H9 (cell line): ENCODE measurements around the gene CFAP65. TPM values are rescaled to one million over a fixed set of nuclear protein-coding genes. Genes with fewer than 3 reads are reported as not detected.

Source experiments
- DNase-seq: peaks from one replicate; pipeline ENCODE4 v3.0.0-alpha.2; 2017
- H2AFZ ChIP-seq: one replicate; pipeline ENCODE4 v1.6.1; 2013; ENCODE audit warnings: mild to moderate bottlenecking, low read length, control low read depth, moderate library complexity
- H2AK5ac ChIP-seq: 2 replicates; pipeline ENCODE4 v1.6.1; 2013; ENCODE audit warnings: low read length, control low read depth, mixed read lengths; ENCODE audit not compliant: insufficient read length
- H2BK120ac ChIP-seq: one replicate; pipeline ENCODE4 v1.6.1; 2013; ENCODE audit warnings: low read depth, mild to moderate bottlenecking, low read length, control low read depth, inconsistent platforms; ENCODE audit not compliant: poor library complexity, severe bottlenecking
- H2BK12ac ChIP-seq: 2 replicates; pipeline ENCODE4 v1.6.1; 2013; ENCODE audit warnings: low read length, control low read depth, mixed read lengths, low read depth; ENCODE audit not compliant: insufficient read length
- H2BK15ac ChIP-seq: 2 replicates; pipeline ENCODE4 v1.6.1; 2013; ENCODE audit warnings: low read depth, low read length, control low read depth
- H2BK20ac ChIP-seq: one replicate; pipeline ENCODE4 v1.6.1; 2013; ENCODE audit warnings: low read depth, mild to moderate bottlenecking, low read length, control low read depth, inconsistent platforms; ENCODE audit not compliant: poor library complexity, severe bottlenecking
- H2BK5ac ChIP-seq: 2 replicates; pipeline ENCODE4 v1.6.1; 2013; ENCODE audit warnings: low read length, control low read depth, mixed read lengths; ENCODE audit not compliant: insufficient read length
- H3K14ac ChIP-seq: 2 replicates; pipeline ENCODE4 v1.6.1; 2013; ENCODE audit warnings: low read length, control low read depth; ENCODE audit not compliant: insufficient read depth
- H3K18ac ChIP-seq: 2 replicates; pipeline ENCODE4 v1.6.1; 2013; ENCODE audit warnings: low read depth, mild to moderate bottlenecking, mixed read lengths, low read length, control low read depth; ENCODE audit not compliant: insufficient read length
- H3K23ac ChIP-seq: 2 replicates; pipeline ENCODE4 v1.6.1; 2013; ENCODE audit warnings: low read length, control low read depth, mixed read lengths, low read depth; ENCODE audit not compliant: insufficient read length
- H3K23me2 ChIP-seq: 2 replicates; pipeline ENCODE4 v1.6.1; 2013; ENCODE audit warnings: low read depth, mild to moderate bottlenecking, mixed read lengths, low read length, control low read depth; ENCODE audit not compliant: insufficient read length, poor library complexity, severe bottlenecking
- H3K27ac ChIP-seq: 2 replicates; pipeline ENCODE4 v1.5.1; 2013; ENCODE audit warnings: low read length, control low read depth, mixed read lengths, low read depth; ENCODE audit not compliant: insufficient read length
- H3K27me3 ChIP-seq: 2 replicates; pipeline ENCODE4 v1.6.1; 2013; ENCODE audit warnings: low read length, control low read depth, inconsistent platforms; ENCODE audit not compliant: insufficient read depth
- H3K4ac ChIP-seq: 2 replicates; pipeline ENCODE4 v1.6.1; 2013; ENCODE audit warnings: low read depth, mild to moderate bottlenecking, control low read depth, inconsistent platforms, low read length, moderate library complexity
- H3K4me1 ChIP-seq: 2 replicates; pipeline ENCODE4 v1.6.1; 2013; ENCODE audit warnings: low read length, control low read depth, inconsistent platforms; ENCODE audit not compliant: insufficient read depth
- H3K4me2 ChIP-seq: 2 replicates; pipeline ENCODE4 v1.6.1; 2013; ENCODE audit warnings: low read length, control low read depth, mixed read lengths; ENCODE audit not compliant: insufficient read length, insufficient read depth
- H3K56ac ChIP-seq: 2 replicates; pipeline ENCODE4 v1.6.1; 2013; ENCODE audit warnings: low read depth, mild to moderate bottlenecking, mixed read lengths, low read length, control low read depth; ENCODE audit not compliant: insufficient read length
- H3K79me1 ChIP-seq: 2 replicates; pipeline ENCODE4 v1.6.1; 2013; ENCODE audit warnings: low read depth, mild to moderate bottlenecking, moderate library complexity, low read length, control low read depth, inconsistent platforms; ENCODE audit not compliant: insufficient read depth, poor library complexity, severe bottlenecking
- H3K79me2 ChIP-seq: 2 replicates; pipeline ENCODE4 v1.6.1; 2013; ENCODE audit warnings: low read length, control low read depth, inconsistent platforms; ENCODE audit not compliant: insufficient read depth
- H3K9ac ChIP-seq: 2 replicates; pipeline ENCODE4 v1.6.1; 2013; ENCODE audit warnings: low read length, control low read depth, mixed read lengths; ENCODE audit not compliant: insufficient read length; ENCODE audit errors: extremely low read depth
- H3K9me3 ChIP-seq: one replicate; pipeline ENCODE4 v1.6.1; 2013; ENCODE audit warnings: low read depth, low read length, inconsistent platforms; ENCODE audit not compliant: control insufficient read depth
- H3T11ph ChIP-seq: one replicate; pipeline ENCODE4 v1.6.1; 2013; ENCODE audit warnings: mild to moderate bottlenecking, low read length, control low read depth, inconsistent platforms
- H4K20me1 ChIP-seq: one replicate; pipeline ENCODE4 v1.6.1; 2013; ENCODE audit not compliant: control insufficient read depth, insufficient read length, insufficient read depth
- H4K5ac ChIP-seq: 2 replicates; pipeline ENCODE4 v1.6.1; 2013; ENCODE audit warnings: low read depth, mild to moderate bottlenecking, mixed read lengths, low read length, control low read depth; ENCODE audit not compliant: insufficient read length
- H4K8ac ChIP-seq: replicated peaks from 2 replicates; pipeline ENCODE4 v1.6.1; 2013; ENCODE audit warnings: low read length, control low read depth, mixed read lengths, low read depth; ENCODE audit not compliant: insufficient read length
- H4K91ac ChIP-seq: 2 replicates; pipeline ENCODE4 v1.6.1; 2013; ENCODE audit warnings: low read depth, mild to moderate bottlenecking, moderate library complexity, mixed read lengths, low read length, control low read depth; ENCODE audit not compliant: insufficient read length
- H3K27ac Mint-ChIP-seq, 3 experiments: 2 replicates in 2 of 3; 3 replicates in 1 of 3; pipeline ENCODE4 v1.8.0; 2020 to 2021; ENCODE audit warnings: mixed read lengths in 3 of 3, mild to moderate bottlenecking in 1 of 3, moderate library complexity in 1 of 3
- H3K27me3 Mint-ChIP-seq: 2 replicates; pipeline ENCODE4 v1.8.0; 2021; ENCODE audit warnings: low read depth, mild to moderate bottlenecking, moderate library complexity, mixed read lengths
- H3K36me3 Mint-ChIP-seq, 3 experiments: 2 replicates in 2 of 3; 3 replicates in 1 of 3; pipeline ENCODE4 v1.8.0; 2020 to 2021; ENCODE audit warnings: low read depth in 3 of 3, mixed read lengths in 3 of 3; ENCODE audit not compliant: insufficient read depth in 1 of 3
- H3K4me1 Mint-ChIP-seq, 2 experiments: 2 replicates each; pipeline ENCODE4 v1.8.0; 2020; ENCODE audit warnings: mixed read lengths in 2 of 2
- H3K4me3 Mint-ChIP-seq, 2 experiments: 2 replicates in 1 of 2; 3 replicates in 1 of 2; pipeline ENCODE4 v1.8.0; 2020 to 2021; ENCODE audit warnings: mild to moderate bottlenecking in 2 of 2, mixed read lengths in 2 of 2, moderate library complexity in 1 of 2
- H3K9me3 Mint-ChIP-seq, 2 experiments: 2 replicates in 1 of 2; 3 replicates in 1 of 2; pipeline ENCODE4 v1.8.0; 2020; ENCODE audit warnings: mild to moderate bottlenecking in 2 of 2, mixed read lengths in 2 of 2, moderate library complexity in 1 of 2
- WGBS: extraction: QIAGEN DNeasy Blood & Tissue Kit; methylation state at CpG from one replicate; pipeline ENCODE4 v1.1.7; 2013; ENCODE audit warnings: missing lambda C conversion rate, low lambda C conversion rate, mixed read lengths; ENCODE audit not compliant: insufficient read length; ENCODE audit errors: extremely low coverage; 5-methylcytosine and 5-hydroxymethylcytosine counted together
- total RNA-seq: library from RNA; stranded (reverse); gene quantifications from 2 replicates; pipeline ENCODE4 v1.2.1, GENCODE V29; 2021
- TF ChIP-seq, protein P1 (sequence below): fragments of 200-600 bp; sonication (generic); conservative IDR thresholded peaks from 3 replicates; pipeline ENCODE4 v1.8.0; 2021; ENCODE audit warnings: antibody characterized with exemption, mild to moderate bottlenecking

The CFAP65 gene
- total RNA-seq, 1 experiment from 2014 or later: 0.20 TPM

DNA sequence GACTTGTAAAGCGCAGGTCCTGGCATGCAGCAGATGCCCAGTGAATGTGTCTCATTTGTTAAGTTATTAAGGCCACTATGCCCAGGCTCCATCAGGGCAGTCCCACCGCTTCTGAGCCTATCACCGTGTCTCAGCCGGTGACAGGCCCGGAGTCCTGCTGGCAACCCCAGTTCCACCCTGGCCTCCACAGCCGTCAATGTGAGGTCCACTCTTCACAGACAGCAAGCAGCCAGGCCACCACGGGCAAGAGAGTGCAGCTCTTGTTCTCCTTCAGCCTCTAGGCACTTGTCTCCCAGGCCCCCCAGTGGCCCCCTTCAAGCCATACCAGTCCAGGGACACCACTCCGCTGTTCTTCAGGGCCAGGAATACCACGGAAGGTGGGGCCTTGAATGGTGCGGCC, 22.6 kb downstream of the CFAP65 start:
- Histone ChIP-seq H4K8ac (no peak overlapping the region), H3K27ac (no peak overlapping the region), H3K79me1 (no peaks in the 10 kb centered on the region), H3K56ac (no peak overlapping the region), H4K91ac (no peak overlapping the region), H3K27me3 (no peaks in the 10 kb centered on the region; the same call in 1 of the 2 replicates), H3K9ac (no peak overlapping the region), H3K4me2 (no peak overlapping the region), H3K79me2 (no peaks in the 10 kb centered on the region), H3T11ph (no peak overlapping the region), H2BK15ac (no peak overlapping the region), H2AFZ (no peak overlapping the region), H3K14ac (no peak overlapping the region; the same call in 1 of the 2 replicates), H2AK5ac (no peak overlapping the region), H3K23ac (no peak overlapping the region), H2BK5ac (no peak overlapping the region), H3K23me2 (no peaks in the 10 kb centered on the region), H2BK120ac (no peak overlapping the region), H3K4me1 (no peaks in the 10 kb centered on the region), H4K20me1 (no peaks in the 10 kb centered on the region), H2BK12ac (no peak overlapping the region), H3K18ac (no peak overlapping the region), H3K4ac (no peak overlapping the region), H4K5ac (no peak overlapping the region), H3K9me3 (no peaks in the 10 kb centered on the region), H2BK20ac (no peak overlapping the region)
- Mint-ChIP-seq H3K27ac (no peak overlapping the region), H3K4me3 (no peak overlapping the region), H3K9me3 (no peaks in the 10 kb centered on the region; a peak in 1 of 5 replicates), H3K36me3 (no peaks in the 10 kb centered on the region), H3K4me1 (peaks cover 2 to 3% of the 10 kb centered on the region in 2 experiments; a peak in 3 of 4 replicates), H3K27me3 (peaks cover 35% of the 10 kb centered on the region)
- TF ChIP-seq, protein P1, sequence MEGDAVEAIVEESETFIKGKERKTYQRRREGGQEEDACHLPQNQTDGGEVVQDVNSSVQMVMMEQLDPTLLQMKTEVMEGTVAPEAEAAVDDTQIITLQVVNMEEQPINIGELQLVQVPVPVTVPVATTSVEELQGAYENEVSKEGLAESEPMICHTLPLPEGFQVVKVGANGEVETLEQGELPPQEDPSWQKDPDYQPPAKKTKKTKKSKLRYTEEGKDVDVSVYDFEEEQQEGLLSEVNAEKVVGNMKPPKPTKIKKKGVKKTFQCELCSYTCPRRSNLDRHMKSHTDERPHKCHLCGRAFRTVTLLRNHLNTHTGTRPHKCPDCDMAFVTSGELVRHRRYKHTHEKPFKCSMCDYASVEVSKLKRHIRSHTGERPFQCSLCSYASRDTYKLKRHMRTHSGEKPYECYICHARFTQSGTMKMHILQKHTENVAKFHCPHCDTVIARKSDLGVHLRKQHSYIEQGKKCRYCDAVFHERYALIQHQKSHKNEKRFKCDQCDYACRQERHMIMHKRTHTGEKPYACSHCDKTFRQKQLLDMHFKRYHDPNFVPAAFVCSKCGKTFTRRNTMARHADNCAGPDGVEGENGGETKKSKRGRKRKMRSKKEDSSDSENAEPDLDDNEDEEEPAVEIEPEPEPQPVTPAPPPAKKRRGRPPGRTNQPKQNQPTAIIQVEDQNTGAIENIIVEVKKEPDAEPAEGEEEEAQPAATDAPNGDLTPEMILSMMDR: no peak
- DNase-seq: no peak
- WGBS: no CpG with 5 or more reads among the region's 10 CpGs
